ENCODE results near the gene ALPK1. TPM values are rescaled to one million over a fixed set of nuclear protein-coding genes. Genes with fewer than 3 reads are reported as not detected.
A peak's percentile ranks its signal among the peaks of the same experiment; 100 is the strongest.

Gene ALPK1
- total RNA-seq, 2 donors from 2014 or later: 61.6 to 64.7 TPM

DNA sequence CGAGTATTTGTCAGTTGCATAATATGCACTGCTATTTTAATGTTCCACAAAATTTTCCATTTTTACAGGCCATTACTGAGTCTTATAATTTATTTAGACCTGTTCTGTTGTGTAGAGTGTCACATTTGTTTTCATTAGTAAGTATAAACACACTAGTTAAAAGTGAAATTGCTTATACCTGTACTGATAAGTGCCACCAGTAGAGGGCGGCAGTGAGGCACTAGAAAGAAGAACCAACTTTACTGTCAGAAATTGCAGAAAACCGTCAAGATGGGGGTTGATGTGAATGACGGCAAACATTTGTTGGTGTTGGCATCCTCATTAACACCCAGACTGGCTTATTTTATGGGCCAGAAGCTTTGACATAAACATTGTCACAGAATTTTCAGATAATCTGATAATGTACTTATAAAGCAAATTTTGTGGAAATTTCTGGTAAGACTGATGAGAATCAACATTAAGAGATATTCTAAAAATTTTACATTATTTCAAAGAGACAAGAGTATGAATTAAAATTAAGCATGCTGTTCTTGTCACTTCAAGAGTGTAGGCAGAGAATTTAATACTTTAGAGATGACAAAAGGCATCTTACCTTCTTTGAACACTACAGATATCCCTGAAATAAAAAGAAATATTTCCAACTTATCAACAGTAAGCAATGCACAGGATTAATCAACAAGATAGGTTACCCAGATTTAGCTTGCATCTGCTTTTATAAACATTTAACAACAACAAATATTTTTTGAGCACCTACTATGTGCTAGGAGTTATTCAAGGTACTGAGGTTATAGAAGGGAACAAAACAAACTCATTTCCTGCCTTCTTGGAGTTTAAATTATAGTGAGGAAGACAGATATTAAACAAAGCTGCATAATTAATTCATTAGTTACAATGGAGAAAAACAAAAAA, 24.9 kb downstream of the ALPK1 start:
- Mint-ChIP-seq H3K4me1 (ENCODE audit: low read depth) (peaks cover 31% of the 10 kb centered on the region), H3K27ac (peak overlapping the region; percentile 61), H3K36me3 (ENCODE audit: insufficient read depth in 2 of 2) (peaks cover 3 to 9% of the 10 kb centered on the region in 2 donors), H3K4me3 (peak overlapping the region; percentile 16 to 63), H3K9me3 (no peaks in the 10 kb centered on the region), H3K27me3 (ENCODE audit: low read depth) (no peaks in the 10 kb centered on the region)
- ATAC-seq (replicated peaks in 1 of 2): peak in 1 of 2 donors; percentile 47
- peak; percentile 74 to 82 for DNase-seq

DNA sequence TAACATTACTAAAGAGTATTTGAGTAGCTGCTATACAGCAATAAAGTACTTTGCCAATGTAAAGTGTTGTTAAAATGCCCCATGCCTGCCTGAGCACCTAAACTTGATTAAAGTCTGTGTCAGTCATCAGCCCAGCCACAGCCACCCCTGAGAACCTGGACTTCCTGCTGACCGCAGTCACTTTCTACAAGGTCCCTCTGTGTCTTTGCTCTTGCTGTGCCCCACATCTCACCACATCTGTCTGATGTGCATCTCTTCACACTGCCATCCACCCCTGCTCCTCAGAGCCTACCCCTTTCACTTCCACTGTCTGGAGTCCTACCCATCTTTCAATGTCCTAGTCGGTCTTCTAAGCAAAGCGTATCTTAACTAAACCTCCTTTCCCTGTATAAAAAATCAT, 25.7 kb downstream of the ALPK1 start:
- no peak for ATAC-seq (replicated peaks in 1 of 2)

DNA sequence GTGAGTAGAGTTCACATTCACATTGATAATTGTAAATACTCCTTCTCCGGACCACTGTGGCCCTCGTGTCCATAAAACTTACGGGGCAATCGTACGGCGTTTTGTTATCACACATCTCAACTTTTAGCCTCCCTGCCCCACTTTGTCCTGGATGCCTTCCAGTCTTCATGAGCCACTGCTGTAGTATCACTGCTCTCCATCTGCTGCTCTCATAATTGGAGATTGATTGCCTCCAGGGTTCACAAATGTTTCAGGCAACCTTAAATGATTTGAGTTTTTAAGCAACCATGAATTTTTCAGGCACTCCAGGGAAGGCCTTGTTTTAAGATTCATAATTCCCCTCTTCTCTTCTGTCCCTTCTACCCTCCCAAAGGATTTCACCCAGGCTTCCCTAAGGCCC, 28.4 kb downstream of the ALPK1 start:
- Mint-ChIP-seq H3K27ac (no peak overlapping the region), H3K4me1 (ENCODE audit: low read depth) (peaks cover 15% of the 10 kb centered on the region), H3K36me3 (ENCODE audit: insufficient read depth in 2 of 2) (peaks cover 3% of the 10 kb centered on the region in 2 donors), H3K9me3 (no peaks in the 10 kb centered on the region), H3K4me3 (no peak overlapping the region), H3K27me3 (ENCODE audit: low read depth) (no peaks in the 10 kb centered on the region)
- DNase-seq: no peak
- ATAC-seq (replicated peaks in 1 of 2): no peak

More for the DNA sequence above, 25.7 kb downstream of the ALPK1 start:
- Mint-ChIP-seq H3K9me3 (no peaks in the 10 kb centered on the region), H3K4me3 (no peak overlapping the region), H3K27me3 (ENCODE audit: low read depth) (no peaks in the 10 kb centered on the region), H3K36me3 (ENCODE audit: insufficient read depth in 2 of 2) (peaks cover 3 to 4% of the 10 kb centered on the region in 2 donors), H3K27ac (no peak overlapping the region), H3K4me1 (ENCODE audit: low read depth) (peaks cover 31% of the 10 kb centered on the region)
- DNase-seq: no peak

- Mint-ChIP-seq H3K4me1 (ENCODE audit: low read depth) (no peaks in the 10 kb centered on the region), H3K4me3 (no peak overlapping the region), H3K27ac (no peak overlapping the region), H3K9me3 (no peaks in the 10 kb centered on the region), H3K36me3 (ENCODE audit: insufficient read depth in 2 of 2) (peaks cover 3 to 5% of the 10 kb centered on the region in 2 donors), H3K27me3 (ENCODE audit: low read depth) (no peaks in the 10 kb centered on the region)
- DNase-seq (peak; percentile 11 to 12), ATAC-seq (replicated peaks in 1 of 2) (peak; percentile 69 to 71)
These were observed 31.0 kb downstream of the ALPK1 start for GRCh38 chr4:112327965-112328733.

DNA sequence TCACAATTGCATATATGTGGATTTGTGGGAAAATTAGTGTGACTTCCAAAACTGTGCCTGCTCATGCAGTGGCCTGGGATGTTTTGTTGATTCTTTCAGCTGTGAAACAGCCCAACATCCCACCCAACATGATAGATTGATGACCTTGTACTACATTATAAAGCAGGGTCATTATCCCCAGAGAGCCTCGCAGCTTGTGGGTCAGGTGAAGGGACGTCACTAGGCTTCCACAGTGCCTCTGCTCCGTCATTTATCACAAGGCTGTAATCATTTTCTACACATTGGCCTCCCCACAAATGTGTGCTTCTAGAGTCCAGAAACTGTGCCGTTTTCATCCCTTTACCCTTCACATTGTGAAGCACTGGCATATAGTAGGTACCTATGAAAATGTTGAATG, 31.6 kb downstream of the ALPK1 start:
- Mint-ChIP-seq H3K4me1 (ENCODE audit: low read depth) (no peaks in the 10 kb centered on the region), H3K36me3 (ENCODE audit: insufficient read depth in 2 of 2) (peaks cover 3 to 5% of the 10 kb centered on the region in 2 donors), H3K9me3 (no peaks in the 10 kb centered on the region), H3K4me3 (no peak overlapping the region), H3K27me3 (ENCODE audit: low read depth) (no peaks in the 10 kb centered on the region), H3K27ac (no peak overlapping the region)
- ATAC-seq (replicated peaks in 1 of 2) (no peak), DNase-seq (no peak)

DNA sequence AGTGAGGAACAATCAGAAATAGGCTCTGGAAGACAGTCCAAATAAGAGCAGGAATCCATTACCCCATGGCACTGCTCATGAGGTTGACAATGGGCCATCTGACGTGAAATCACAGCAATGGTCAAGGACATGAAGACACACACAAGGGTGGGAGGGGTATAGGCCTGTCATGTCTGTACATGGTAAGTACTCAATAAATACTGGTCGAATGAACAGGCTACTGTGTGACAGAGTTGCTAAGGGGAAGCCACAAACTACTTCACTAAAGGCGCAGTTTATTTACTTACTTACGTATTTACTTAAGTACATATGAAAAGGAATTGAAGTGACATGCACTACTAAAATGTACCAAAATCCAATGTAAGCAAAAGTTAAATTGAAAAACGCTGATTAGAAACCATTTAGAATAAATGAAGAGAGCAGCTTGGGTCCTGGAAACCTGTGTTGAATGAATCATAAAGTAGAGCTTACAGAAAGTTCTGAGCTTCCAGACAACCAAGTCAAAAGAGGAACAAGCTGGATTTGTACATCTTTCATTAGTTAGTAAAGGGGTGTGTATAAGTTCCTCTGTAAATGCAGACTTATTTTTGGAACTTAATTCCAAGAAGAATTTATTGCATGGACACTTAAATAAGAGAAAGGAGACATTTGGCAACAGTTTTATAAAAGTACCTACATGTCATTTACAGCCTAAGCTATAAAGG, 32.7 kb downstream of the ALPK1 start:
- no peak overlapping the region for H3K27ac Mint-ChIP-seq
- H3K4me1 Mint-ChIP-seq (ENCODE audit: low read depth): no peaks in the 10 kb centered on the region
- DNase-seq (no peak), ATAC-seq (replicated peaks in 1 of 2) (no peak)
- no peaks in the 10 kb centered on the region for H3K9me3 Mint-ChIP-seq
- H3K4me3 Mint-ChIP-seq: no peak overlapping the region
- H3K27me3 Mint-ChIP-seq (ENCODE audit: low read depth): no peaks in the 10 kb centered on the region
- H3K36me3 Mint-ChIP-seq (ENCODE audit: insufficient read depth in 2 of 2): peaks cover 2 to 3% of the 10 kb centered on the region in 2 donors

DNA sequence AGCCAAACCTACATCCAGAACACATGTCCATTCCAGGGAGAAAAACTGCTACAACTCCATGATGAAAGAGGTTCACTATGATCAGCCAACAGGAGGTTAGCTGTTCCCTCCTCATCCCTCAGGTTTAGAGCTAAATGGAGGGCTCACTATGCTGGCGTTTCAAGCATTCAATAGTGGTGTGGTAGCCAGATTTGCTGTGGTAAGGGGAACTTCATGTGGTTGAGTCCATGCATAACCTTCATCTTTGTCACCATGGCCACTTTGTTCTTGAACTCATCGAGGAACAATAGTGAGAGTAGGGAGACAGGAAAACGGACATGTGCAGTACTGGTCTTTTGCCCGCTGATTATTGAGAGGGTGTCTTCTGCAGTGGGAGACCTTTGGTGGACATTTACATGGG, 33.8 kb downstream of the ALPK1 start:
- ATAC-seq (replicated peaks in 1 of 2): no peak
- Mint-ChIP-seq H3K27ac (no peak overlapping the region), H3K4me1 (ENCODE audit: low read depth) (no peaks in the 10 kb centered on the region), H3K9me3 (no peaks in the 10 kb centered on the region), H3K27me3 (ENCODE audit: low read depth) (no peaks in the 10 kb centered on the region), H3K36me3 (ENCODE audit: insufficient read depth in 2 of 2) (peaks cover 2% of the 10 kb centered on the region in 2 donors), H3K4me3 (no peak overlapping the region)
- no peak for DNase-seq

GRCh38 chr4:112332398-112332797, 35.2 kb downstream of the ALPK1 start:
- ATAC-seq (replicated peaks in 1 of 2) (no peak), DNase-seq (no peak)
- no peak overlapping the region for H3K27ac Mint-ChIP-seq
- H3K36me3 Mint-ChIP-seq (ENCODE audit: insufficient read depth in 2 of 2): peaks cover 2% of the 10 kb centered on the region in 2 donors
- H3K4me1 Mint-ChIP-seq (ENCODE audit: low read depth): no peaks in the 10 kb centered on the region
- no peak overlapping the region for H3K4me3 Mint-ChIP-seq
- no peaks in the 10 kb centered on the region for H3K27me3 Mint-ChIP-seq (ENCODE audit: low read depth)
- H3K9me3 Mint-ChIP-seq: no peaks in the 10 kb centered on the region

DNA sequence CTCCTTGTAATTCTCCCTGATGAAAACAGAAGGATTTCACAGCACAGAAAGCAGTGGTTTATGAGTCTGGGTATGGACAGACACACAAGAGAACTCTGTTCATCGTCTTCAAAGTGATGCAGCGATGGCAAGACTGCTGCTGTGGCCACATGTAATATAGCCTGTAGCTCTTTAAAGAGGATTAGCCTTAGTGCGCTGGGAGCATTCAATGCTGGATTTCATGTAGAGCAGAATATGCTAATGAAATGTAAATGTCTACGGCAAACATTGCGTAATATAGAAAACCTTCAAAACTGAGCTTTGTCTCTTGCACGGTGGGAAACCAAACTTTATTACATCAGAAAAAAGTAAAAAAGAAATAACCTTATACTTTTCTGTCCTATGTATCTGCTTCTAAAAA, 42.9 kb downstream of the ALPK1 start:
- no peak overlapping the region for H3K27ac Mint-ChIP-seq
- no peaks in the 10 kb centered on the region for H3K4me1 Mint-ChIP-seq (ENCODE audit: low read depth)
- no peaks in the 10 kb centered on the region for H3K9me3 Mint-ChIP-seq

GRCh38 chr4:112341033-112341432, 43.9 kb downstream of the ALPK1 start:
- Mint-ChIP-seq H3K4me3 (no peak overlapping the region), H3K9me3 (no peaks in the 10 kb centered on the region), H3K4me1 (ENCODE audit: low read depth) (no peaks in the 10 kb centered on the region), H3K27me3 (ENCODE audit: low read depth) (no peaks in the 10 kb centered on the region), H3K36me3 (ENCODE audit: insufficient read depth in 2 of 2) (no peaks in the 10 kb centered on the region), H3K27ac (no peak overlapping the region)
- ATAC-seq (replicated peaks in 1 of 2) (no peak), DNase-seq (no peak)

More for the DNA sequence above, 42.9 kb downstream of the ALPK1 start:
- Mint-ChIP-seq H3K4me3 (no peak overlapping the region), H3K27me3 (ENCODE audit: low read depth) (no peaks in the 10 kb centered on the region), H3K36me3 (ENCODE audit: insufficient read depth in 2 of 2) (no peaks in the 10 kb centered on the region)
- no peak for DNase-seq
- no peak for ATAC-seq (replicated peaks in 1 of 2)

GRCh38 chr4:112343330-112344080, 46.3 kb downstream of the ALPK1 start:
- ATAC-seq (replicated peaks in 1 of 2): no peak
- no peak overlapping the region for H3K27ac Mint-ChIP-seq

DNA sequence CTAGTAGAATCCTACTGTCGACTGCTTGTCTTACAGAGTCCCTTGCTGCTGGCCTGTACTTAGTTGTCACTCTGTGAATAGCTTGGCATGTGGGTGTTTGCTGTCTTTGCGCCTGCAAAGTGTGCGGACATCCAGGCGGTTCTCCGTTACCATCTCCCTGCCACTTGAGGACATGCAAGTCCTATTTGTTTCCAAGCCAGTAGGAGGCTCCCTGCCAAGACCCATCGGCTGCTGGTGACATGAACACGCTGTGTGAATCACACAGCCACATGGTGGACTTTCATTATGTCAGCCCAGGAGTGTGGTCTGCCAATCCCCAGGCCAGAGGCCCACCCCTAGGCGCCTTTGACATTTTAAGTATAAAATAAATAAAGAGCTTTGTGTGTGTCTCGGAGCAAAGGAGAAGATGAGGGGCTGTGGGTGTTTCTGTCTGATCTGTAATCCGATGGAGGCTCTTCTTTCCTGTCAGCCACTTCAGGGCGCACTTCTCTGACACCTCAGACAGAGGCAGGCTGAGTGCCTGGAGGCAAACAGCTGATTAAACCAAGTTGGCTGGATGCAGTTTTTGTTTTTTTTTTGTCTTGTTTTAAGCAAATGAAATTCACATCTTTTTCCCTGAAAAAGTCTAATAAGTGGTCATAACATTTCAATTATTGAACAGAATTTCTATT, 51.5 kb downstream of the ALPK1 start:
- Mint-ChIP-seq H3K4me3 (no peak overlapping the region), H3K36me3 (ENCODE audit: insufficient read depth in 2 of 2) (peaks cover 0 to 1% of the 10 kb centered on the region in 2 donors), H3K9me3 (no peaks in the 10 kb centered on the region), H3K27me3 (ENCODE audit: low read depth) (no peaks in the 10 kb centered on the region), H3K4me1 (ENCODE audit: low read depth) (no peaks in the 10 kb centered on the region), H3K27ac (no peak overlapping the region)
- ATAC-seq (replicated peaks in 1 of 2) (no peak), DNase-seq (no peak)

More at GRCh38 chr4:112343330-112344080, 46.3 kb downstream of the ALPK1 start:
- Mint-ChIP-seq H3K4me3 (no peak overlapping the region), H3K9me3 (no peaks in the 10 kb centered on the region), H3K27me3 (ENCODE audit: low read depth) (no peaks in the 10 kb centered on the region), H3K4me1 (ENCODE audit: low read depth) (no peaks in the 10 kb centered on the region), H3K36me3 (ENCODE audit: insufficient read depth in 2 of 2) (peaks cover 0 to 1% of the 10 kb centered on the region in 2 donors)
- no peak for DNase-seq

All from activated T-cell treated with anti-CD3 and anti-CD28 coated beads, Interleukin-2, amount 50 U/mL, for 72 hours (primary cell).